BLaER1 (cell line): ENCODE results near the gene KRT73.

ENCODE experiments used
- H3K27ac ChIP-seq: shearing (Covaris generic); formaldehyde crosslinking; 2 replicates; pipeline ENCODE4 v1.8.1; 2022
- H3K27me3 ChIP-seq: shearing (Covaris generic); formaldehyde crosslinking; 2 replicates; pipeline ENCODE4 v1.8.1; 2022
- H3K36me3 ChIP-seq: shearing (Covaris generic); formaldehyde crosslinking; 2 replicates; pipeline ENCODE4 v1.8.1; 2022
- H3K4me1 ChIP-seq: shearing (Covaris generic); formaldehyde crosslinking; 2 replicates; pipeline ENCODE4 v1.8.1; 2022
- H3K4me2 ChIP-seq: shearing (Covaris generic); formaldehyde crosslinking; 2 replicates; pipeline ENCODE4 v1.8.1; 2022
- H3K4me3 ChIP-seq: shearing (Covaris generic); formaldehyde crosslinking; 2 replicates; pipeline ENCODE4 v1.8.1; 2022
- H3K9ac ChIP-seq: shearing (Covaris generic); formaldehyde crosslinking; 2 replicates; pipeline ENCODE4 v1.8.1; 2022
- H3K9me3 ChIP-seq: shearing (Covaris generic); formaldehyde crosslinking; 2 replicates; pipeline ENCODE4 v1.8.1; 2022
- H4K20me1 ChIP-seq: shearing (Covaris generic); formaldehyde crosslinking; 2 replicates; pipeline ENCODE4 v1.8.1; 2022
- Cebpa-rat ChIP-seq: shearing (Covaris generic); IDR thresholded peaks from 2 replicates; pipeline ENCODE4 v1.8.1; 2022

The KRT73 gene

GRCh38 chr12:52628111-52628507 lies 9.8 kb upstream of the KRT73 start:
- Histone ChIP-seq H3K36me3 (no peaks in the 10 kb centered on the region), H3K4me3 (no peak overlapping the region), H4K20me1 (no peaks in the 10 kb centered on the region), H3K4me1 (peaks cover 27% of the 10 kb centered on the region), H3K27me3 (no peaks in the 10 kb centered on the region), H3K9ac (no peak overlapping the region), H3K27ac (no peak overlapping the region), H3K9me3 (no peaks in the 10 kb centered on the region), H3K4me2 (no peak overlapping the region)
- no peak for TF ChIP-seq Cebpa-rat

- Histone ChIP-seq H3K9ac (no peak overlapping the region), H4K20me1 (no peaks in the 10 kb centered on the region), H3K27me3 (no peaks in the 10 kb centered on the region), H3K4me2 (no peak overlapping the region), H3K27ac (no peak overlapping the region), H3K4me3 (no peak overlapping the region), H3K9me3 (0 out of 2 replicates have a peak, but pooled peaks cover under 1% of the 10 kb centered on the region), H3K4me1 (peaks cover 22% of the 10 kb centered on the region), H3K36me3 (no peaks in the 10 kb centered on the region)
- TF ChIP-seq Cebpa-rat = no peak
Observed at GRCh38 chr12:52627395-52628110, 9.2 kb upstream of the KRT73 start.

- Histone ChIP-seq H3K4me2 (no peak overlapping the region), H3K4me1 (no peaks in the 10 kb centered on the region), H3K9ac (no peak overlapping the region), H4K20me1 (no peaks in the 10 kb centered on the region), H3K27ac (no peak overlapping the region), H3K9me3 (0 out of 2 replicates have a peak, but pooled peaks cover 4% of the 10 kb centered on the region), H3K27me3 (no peaks in the 10 kb centered on the region), H3K36me3 (no peaks in the 10 kb centered on the region), H3K4me3 (no peak overlapping the region)
- no peak for TF ChIP-seq Cebpa-rat
Observed at GRCh38 chr12:52622349-52622748, 4.0 kb upstream of the KRT73 start.

GRCh38 chr12:52618866-52619265 lies 507 bp upstream of the KRT73 start:
- no peak for TF ChIP-seq Cebpa-rat
- Histone ChIP-seq H3K4me3 (no peak overlapping the region), H3K9ac (no peak overlapping the region), H3K9me3 (0 out of 2 replicates have a peak, but pooled peaks cover 4% of the 10 kb centered on the region), H3K4me1 (peaks cover 29% of the 10 kb centered on the region), H3K36me3 (no peaks in the 10 kb centered on the region), H3K27ac (no peak overlapping the region), H3K4me2 (no peak overlapping the region), H4K20me1 (no peaks in the 10 kb centered on the region), H3K27me3 (no peaks in the 10 kb centered on the region)

GRCh38 chr12:52617403-52617785 lies 965 bp downstream of the KRT73 start:
- Histone ChIP-seq H3K9ac (no peak overlapping the region), H3K36me3 (no peaks in the 10 kb centered on the region), H3K4me2 (no peak overlapping the region), H3K9me3 (0 out of 2 replicates have a peak, but pooled peaks cover 1% of the 10 kb centered on the region), H3K4me3 (no peak overlapping the region), H3K4me1 (peaks cover 43% of the 10 kb centered on the region), H4K20me1 (no peaks in the 10 kb centered on the region), H3K27ac (no peak overlapping the region), H3K27me3 (no peaks in the 10 kb centered on the region)
- TF ChIP-seq Cebpa-rat = no peak

GRCh38 chr12:52616680-52617402 lies 1.5 kb downstream of the KRT73 start:
- no peak for TF ChIP-seq Cebpa-rat
- no peak overlapping the region for H3K9ac ChIP-seq
- no peaks in the 10 kb centered on the region for H3K27me3 ChIP-seq
- H3K4me3 ChIP-seq = no peak overlapping the region
- no peaks in the 10 kb centered on the region for H3K36me3 ChIP-seq
- peaks cover 44% of the 10 kb centered on the region for H3K4me1 ChIP-seq
- H3K4me2 ChIP-seq = peak overlapping the region; percentile 81; the same call in 1 of the 2 replicates
- H3K27ac ChIP-seq = 0 out of 2 replicates have a peak overlapping the region, but pooled peaks have one; percentile 63
- H3K9me3 ChIP-seq = no peaks in the 10 kb centered on the region
- H4K20me1 ChIP-seq = no peaks in the 10 kb centered on the region

GRCh38 chr12:52615912-52616311 lies 2.4 kb downstream of the KRT73 start:
- Histone ChIP-seq H3K4me2 (peak overlapping the region; percentile 81), H3K27ac (peak overlapping the region; percentile 63), H3K27me3 (no peaks in the 10 kb centered on the region), H3K9me3 (no peaks in the 10 kb centered on the region), H3K4me1 (peaks cover 44% of the 10 kb centered on the region), H3K36me3 (no peaks in the 10 kb centered on the region), H3K4me3 (0 out of 2 replicates have a peak overlapping the region, but pooled peaks have one; percentile 18), H4K20me1 (no peaks in the 10 kb centered on the region), H3K9ac (no peak overlapping the region)
- TF ChIP-seq Cebpa-rat = no peak

- peak overlapping the region; percentile 81 for H3K4me2 ChIP-seq
- TF ChIP-seq Cebpa-rat = no peak
- H3K9me3 ChIP-seq = no peaks in the 10 kb centered on the region
- H3K27me3 ChIP-seq = no peaks in the 10 kb centered on the region
- peak overlapping the region; percentile 63 for H3K27ac ChIP-seq
- no peaks in the 10 kb centered on the region for H3K36me3 ChIP-seq
- no peaks in the 10 kb centered on the region for H4K20me1 ChIP-seq
- 0 out of 2 replicates have a peak overlapping the region, but pooled peaks have one; percentile 18 for H3K4me3 ChIP-seq
- H3K4me1 ChIP-seq = peaks cover 44% of the 10 kb centered on the region
- H3K9ac ChIP-seq = peak overlapping the region; percentile 42; the same call in 1 of the 2 replicates
Observed at GRCh38 chr12:52615208-52615868, 3.0 kb downstream of the KRT73 start.

GRCh38 chr12:52614381-52615207 lies 3.8 kb downstream of the KRT73 start:
- Histone ChIP-seq H3K27ac (peak overlapping the region; percentile 63), H4K20me1 (no peaks in the 10 kb centered on the region), H3K36me3 (no peaks in the 10 kb centered on the region), H3K4me3 (no peak overlapping the region), H3K4me2 (peak overlapping the region; percentile 81), H3K9me3 (no peaks in the 10 kb centered on the region), H3K27me3 (no peaks in the 10 kb centered on the region), H3K4me1 (peaks cover 44% of the 10 kb centered on the region), H3K9ac (peak overlapping the region; percentile 42; the same call in 1 of the 2 replicates)
- no peak for TF ChIP-seq Cebpa-rat
